ENCODE data around the gene SLC9A9.

DNA sequence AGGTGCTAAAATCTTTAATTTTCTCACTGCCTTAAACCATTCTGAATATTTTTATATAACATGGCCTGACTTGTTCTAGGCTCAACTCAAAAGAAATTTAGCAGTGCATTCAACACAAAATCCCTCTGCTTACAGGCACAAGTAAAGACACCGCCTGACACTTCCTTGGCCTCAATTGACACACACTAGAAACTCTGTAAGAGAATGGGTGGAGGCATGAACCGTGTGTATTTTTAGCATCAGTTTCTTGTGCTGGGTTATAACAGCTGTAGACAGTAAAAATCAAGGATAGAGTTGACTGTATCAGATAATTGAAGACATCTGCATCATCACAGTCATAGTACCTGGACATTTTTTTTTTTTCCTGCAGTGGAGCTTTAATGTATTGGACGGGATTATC, 54.3 kb downstream of the SLC9A9 start:
- TF ChIP-seq, protein P1, sequence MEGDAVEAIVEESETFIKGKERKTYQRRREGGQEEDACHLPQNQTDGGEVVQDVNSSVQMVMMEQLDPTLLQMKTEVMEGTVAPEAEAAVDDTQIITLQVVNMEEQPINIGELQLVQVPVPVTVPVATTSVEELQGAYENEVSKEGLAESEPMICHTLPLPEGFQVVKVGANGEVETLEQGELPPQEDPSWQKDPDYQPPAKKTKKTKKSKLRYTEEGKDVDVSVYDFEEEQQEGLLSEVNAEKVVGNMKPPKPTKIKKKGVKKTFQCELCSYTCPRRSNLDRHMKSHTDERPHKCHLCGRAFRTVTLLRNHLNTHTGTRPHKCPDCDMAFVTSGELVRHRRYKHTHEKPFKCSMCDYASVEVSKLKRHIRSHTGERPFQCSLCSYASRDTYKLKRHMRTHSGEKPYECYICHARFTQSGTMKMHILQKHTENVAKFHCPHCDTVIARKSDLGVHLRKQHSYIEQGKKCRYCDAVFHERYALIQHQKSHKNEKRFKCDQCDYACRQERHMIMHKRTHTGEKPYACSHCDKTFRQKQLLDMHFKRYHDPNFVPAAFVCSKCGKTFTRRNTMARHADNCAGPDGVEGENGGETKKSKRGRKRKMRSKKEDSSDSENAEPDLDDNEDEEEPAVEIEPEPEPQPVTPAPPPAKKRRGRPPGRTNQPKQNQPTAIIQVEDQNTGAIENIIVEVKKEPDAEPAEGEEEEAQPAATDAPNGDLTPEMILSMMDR (IDR thresholded peaks at IDR 0.05; ENCODE audit: insufficient read depth, low read length), result no peak
- TF ChIP-seq POLR2AphosphoS5 (IDR thresholded peaks at IDR 0.05; ENCODE audit: low read depth), result no peak
- TF ChIP-seq, protein P2, sequence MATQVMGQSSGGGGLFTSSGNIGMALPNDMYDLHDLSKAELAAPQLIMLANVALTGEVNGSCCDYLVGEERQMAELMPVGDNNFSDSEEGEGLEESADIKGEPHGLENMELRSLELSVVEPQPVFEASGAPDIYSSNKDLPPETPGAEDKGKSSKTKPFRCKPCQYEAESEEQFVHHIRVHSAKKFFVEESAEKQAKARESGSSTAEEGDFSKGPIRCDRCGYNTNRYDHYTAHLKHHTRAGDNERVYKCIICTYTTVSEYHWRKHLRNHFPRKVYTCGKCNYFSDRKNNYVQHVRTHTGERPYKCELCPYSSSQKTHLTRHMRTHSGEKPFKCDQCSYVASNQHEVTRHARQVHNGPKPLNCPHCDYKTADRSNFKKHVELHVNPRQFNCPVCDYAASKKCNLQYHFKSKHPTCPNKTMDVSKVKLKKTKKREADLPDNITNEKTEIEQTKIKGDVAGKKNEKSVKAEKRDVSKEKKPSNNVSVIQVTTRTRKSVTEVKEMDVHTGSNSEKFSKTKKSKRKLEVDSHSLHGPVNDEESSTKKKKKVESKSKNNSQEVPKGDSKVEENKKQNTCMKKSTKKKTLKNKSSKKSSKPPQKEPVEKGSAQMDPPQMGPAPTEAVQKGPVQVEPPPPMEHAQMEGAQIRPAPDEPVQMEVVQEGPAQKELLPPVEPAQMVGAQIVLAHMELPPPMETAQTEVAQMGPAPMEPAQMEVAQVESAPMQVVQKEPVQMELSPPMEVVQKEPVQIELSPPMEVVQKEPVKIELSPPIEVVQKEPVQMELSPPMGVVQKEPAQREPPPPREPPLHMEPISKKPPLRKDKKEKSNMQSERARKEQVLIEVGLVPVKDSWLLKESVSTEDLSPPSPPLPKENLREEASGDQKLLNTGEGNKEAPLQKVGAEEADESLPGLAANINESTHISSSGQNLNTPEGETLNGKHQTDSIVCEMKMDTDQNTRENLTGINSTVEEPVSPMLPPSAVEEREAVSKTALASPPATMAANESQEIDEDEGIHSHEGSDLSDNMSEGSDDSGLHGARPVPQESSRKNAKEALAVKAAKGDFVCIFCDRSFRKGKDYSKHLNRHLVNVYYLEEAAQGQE (IDR thresholded peaks at IDR 0.05; ENCODE audit: insufficient replicate concordance, low read depth), result no peak
- TF ChIP-seq GABPA (IDR thresholded peaks at IDR 0.05; ENCODE audit: low read depth), result no peak
- no peak for TF ChIP-seq SPI1 (IDR thresholded peaks at IDR 0.05; ENCODE audit: borderline replicate concordance, low read depth)

Data from HL-60 (cell line).